Progenitor cell of endocrine pancreas (in vitro differentiated cells): ENCODE data around the gene DNAJC1. TPM values are rescaled to one million over a fixed set of nuclear protein-coding genes. Genes with fewer than 3 reads are reported as not detected.

Source experiments
- DNase-seq: peaks from one replicate; pipeline ENCODE4 v3.0.0; 2021; ENCODE audit warnings: low spot score; ENCODE audit not compliant: unreplicated experiment
- H3K27ac Mint-ChIP-seq: 2 replicates; pipeline ENCODE4 v1.8.0; 2021; ENCODE audit warnings: mild to moderate bottlenecking, moderate library complexity, mixed read lengths
- H3K27me3 Mint-ChIP-seq: 2 replicates; pipeline ENCODE4 v1.8.0; 2021; ENCODE audit warnings: mixed read lengths
- H3K36me3 Mint-ChIP-seq: 2 replicates; pipeline ENCODE4 v1.8.0; 2022; ENCODE audit warnings: mixed read lengths; ENCODE audit not compliant: insufficient read depth
- H3K4me1 Mint-ChIP-seq: 2 replicates; pipeline ENCODE4 v1.8.0; 2021; ENCODE audit warnings: low read depth, mixed read lengths
- H3K4me3 Mint-ChIP-seq: 2 replicates; pipeline ENCODE4 v1.8.0; 2021; ENCODE audit warnings: low read depth, mild to moderate bottlenecking, moderate library complexity, mixed read lengths
- H3K9me3 Mint-ChIP-seq: 2 replicates; pipeline ENCODE4 v1.8.0; 2021; ENCODE audit warnings: low read depth, mixed read lengths
- CTCF ChIP-seq: fragments of 200-600 bp; sonication (generic); IDR thresholded peaks from one replicate; pipeline ENCODE4 v1.5.0; 2021; ENCODE audit warnings: antibody characterized with exemption, mild to moderate bottlenecking; ENCODE audit not compliant: unreplicated experiment
- total RNA-seq: library from RNA; stranded (reverse); gene quantifications from 2 replicates; pipeline ENCODE4 v1.2.1, GENCODE V29; 2021

The DNAJC1 gene
- total RNA-seq, 1 donor from 2014 or later: 28.5 TPM

DNA sequence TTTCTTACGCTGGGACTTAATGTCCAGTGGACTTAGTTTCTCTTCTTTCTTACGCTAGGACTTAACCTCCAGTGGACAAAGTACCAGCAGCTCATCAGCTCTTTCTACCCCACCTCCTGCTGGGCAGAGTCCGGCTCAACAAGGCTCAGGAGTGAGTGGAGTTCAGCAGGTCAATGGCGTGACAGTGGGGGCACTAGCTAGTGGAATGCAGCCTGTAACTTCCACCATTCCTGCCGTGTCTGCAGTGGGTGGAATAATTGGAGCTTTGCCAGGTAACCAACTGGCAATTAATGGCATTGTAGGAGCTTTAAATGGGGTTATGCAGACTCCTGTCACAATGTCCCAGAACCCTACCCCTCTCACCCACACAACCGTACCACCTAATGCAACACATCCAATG, 269.8 kb downstream of the DNAJC1 start:
- Mint-ChIP-seq H3K36me3 (peaks cover 19% of the 10 kb centered on the region), H3K4me3 (no peak overlapping the region), H3K27ac (no peak overlapping the region), H3K27me3 (no peaks in the 10 kb centered on the region), H3K4me1 (peaks cover 9% of the 10 kb centered on the region), H3K9me3 (no peaks in the 10 kb centered on the region)
- DNase-seq: no peak
- no peak for TF ChIP-seq CTCF

DNA sequence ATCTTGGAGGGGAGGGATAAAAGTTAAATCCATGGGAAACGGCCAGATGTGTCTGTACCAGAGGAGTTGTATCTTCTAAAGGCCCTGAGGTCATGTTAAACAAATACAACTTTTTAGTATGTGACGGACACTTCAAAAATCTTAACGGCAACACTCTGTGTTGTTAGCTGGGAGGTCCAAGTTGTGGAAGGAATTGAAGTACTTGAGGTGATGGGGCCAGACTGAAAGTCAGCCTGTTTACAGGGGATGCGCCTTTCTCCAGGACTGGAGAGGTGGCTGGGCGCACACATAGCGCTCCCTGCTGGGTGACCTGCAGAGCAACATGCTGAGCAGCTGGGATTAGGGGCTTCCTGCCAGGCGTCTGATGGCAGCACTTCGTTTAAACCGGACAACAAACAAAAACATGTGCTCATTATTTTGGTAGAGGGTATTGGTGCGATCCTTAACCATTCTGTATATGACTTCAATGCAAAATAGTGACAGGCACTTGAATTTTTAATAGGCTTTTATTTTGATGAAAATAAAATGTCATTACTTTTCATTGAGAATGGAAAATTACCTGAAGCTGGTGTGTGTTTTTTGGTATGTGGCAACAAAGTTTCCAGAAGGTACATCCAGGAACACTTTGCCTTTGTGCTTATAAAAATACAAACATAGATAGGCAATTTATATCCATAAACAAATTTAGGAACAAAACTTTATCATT, 271.3 kb downstream of the DNAJC1 start:
- Mint-ChIP-seq H3K4me1 (peaks cover 19% of the 10 kb centered on the region), H3K9me3 (no peaks in the 10 kb centered on the region), H3K27ac (no peak overlapping the region), H3K36me3 (peaks cover 16% of the 10 kb centered on the region), H3K27me3 (no peaks in the 10 kb centered on the region), H3K4me3 (no peak overlapping the region)
- peak; percentile 97 for TF ChIP-seq CTCF
- DNase-seq: peak; percentile 60

- no peak overlapping the region for H3K27ac Mint-ChIP-seq
- peaks cover 42% of the 10 kb centered on the region for H3K4me1 Mint-ChIP-seq
- H3K27me3 Mint-ChIP-seq: no peaks in the 10 kb centered on the region
- no peak for DNase-seq
- TF ChIP-seq CTCF: no peak
- H3K36me3 Mint-ChIP-seq: no peaks in the 10 kb centered on the region
- H3K9me3 Mint-ChIP-seq: no peaks in the 10 kb centered on the region
- H3K4me3 Mint-ChIP-seq: no peak overlapping the region
Measured at GRCh38 chr10:21728618-21729017, 274.9 kb downstream of the DNAJC1 start.

DNA sequence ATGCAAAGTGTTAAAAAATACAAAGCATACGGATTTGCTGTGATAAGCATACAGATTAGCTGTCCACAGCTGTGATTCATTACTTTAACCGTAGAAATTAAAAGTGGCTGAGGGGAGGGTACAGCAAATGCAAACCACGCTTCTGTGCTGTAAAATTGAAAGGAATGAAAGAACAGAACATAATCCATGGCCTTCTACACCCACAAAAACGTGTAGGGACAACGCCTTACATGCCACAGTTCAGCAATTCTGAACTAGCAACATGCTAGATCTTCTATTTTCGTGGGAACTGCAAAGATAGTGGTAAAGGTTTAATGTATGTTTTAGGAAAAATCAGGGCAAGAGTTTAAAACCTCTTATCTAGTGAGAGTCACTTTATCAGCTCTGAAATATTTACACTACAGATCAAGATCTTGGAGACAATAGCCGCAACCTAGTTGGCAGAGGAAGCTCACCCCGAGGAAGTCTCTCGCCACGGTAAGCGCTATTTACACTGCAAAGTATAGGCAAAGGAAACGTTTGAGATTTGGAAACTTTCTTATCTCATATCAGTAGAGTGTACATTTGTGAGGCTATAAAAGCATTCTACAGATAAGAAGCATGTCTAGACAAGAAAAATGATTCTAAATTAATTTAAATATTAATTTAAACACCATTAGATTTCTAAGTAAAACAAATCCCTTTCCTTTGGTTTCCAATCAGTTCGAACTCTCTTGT, 275.9 kb downstream of the DNAJC1 start:
- Mint-ChIP-seq H3K9me3 (no peaks in the 10 kb centered on the region), H3K27ac (peak overlapping the region; percentile 85), H3K36me3 (no peaks in the 10 kb centered on the region), H3K27me3 (no peaks in the 10 kb centered on the region), H3K4me1 (peaks cover 45% of the 10 kb centered on the region), H3K4me3 (peak overlapping the region; percentile 30)
- no peak for TF ChIP-seq CTCF
- DNase-seq: no peak

DNA sequence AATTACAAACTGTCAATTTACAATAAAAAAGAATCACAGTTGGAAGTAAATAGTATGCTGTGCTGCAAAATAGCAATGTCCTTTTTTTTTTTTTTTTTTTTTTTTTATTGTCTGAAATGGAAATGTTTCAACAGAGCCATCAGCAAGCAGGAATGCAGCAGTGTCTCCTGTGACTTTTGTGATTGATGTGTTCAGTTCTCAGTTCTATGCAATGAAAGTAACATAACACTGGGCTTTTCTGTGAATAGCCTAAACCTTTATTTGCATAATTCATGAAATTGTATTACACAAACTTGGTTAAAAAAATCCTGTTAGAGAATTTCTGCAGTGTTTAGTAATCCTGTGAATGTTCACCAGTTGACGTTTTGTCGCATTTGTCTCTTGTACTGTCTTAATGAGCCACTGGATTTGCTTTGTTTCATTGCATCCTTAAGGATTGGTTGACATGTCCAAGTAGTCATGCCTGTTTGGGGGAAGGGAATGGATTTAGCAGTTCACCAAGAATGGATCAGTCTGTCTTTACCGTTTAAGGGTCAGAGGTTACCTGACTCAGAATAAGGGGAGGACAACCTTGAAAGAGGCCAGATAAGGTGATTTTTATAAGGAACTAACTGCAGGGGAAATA, 276.8 kb downstream of the DNAJC1 start:
- peak overlapping the region; percentile 0 for H3K4me3 Mint-ChIP-seq

More for the DNA sequence above, 276.8 kb downstream of the DNAJC1 start:
- H3K9me3 Mint-ChIP-seq: no peaks in the 10 kb centered on the region
- peak overlapping the region; percentile 81 for H3K27ac Mint-ChIP-seq
- peaks cover 41% of the 10 kb centered on the region for H3K4me1 Mint-ChIP-seq
- no peak for TF ChIP-seq CTCF
- no peak for DNase-seq
- H3K27me3 Mint-ChIP-seq: no peaks in the 10 kb centered on the region
- H3K36me3 Mint-ChIP-seq: no peaks in the 10 kb centered on the region
